Duodenal mucosa (tissue), 2 donors: ENCODE results near the gene AP2B1.
"Not testable (repeated sequence)": the region's sequence is repeated elsewhere in the genome, so short reads cannot be mapped to it uniquely, and the experiment has no call there.

Source experiments
- H3K27ac ChIP-seq: one replicate; pipeline ENCODE4 v1.7.0; 2013; ENCODE audit warnings: low read depth, low read length
- H3K27me3 ChIP-seq, 2 donors: one replicate each; pipeline ENCODE4 v1.7.0; 2013; ENCODE audit warnings: low read length in 2 of 2, control low read depth in 1 of 2; ENCODE audit not compliant: insufficient read depth in 2 of 2, control insufficient read depth in 1 of 2
- H3K36me3 ChIP-seq, 2 donors: one replicate each; pipeline ENCODE4 v1.7.0; 2013; ENCODE audit warnings: low read length in 2 of 2, control low read depth in 1 of 2; ENCODE audit not compliant: insufficient read depth in 2 of 2, control insufficient read depth in 1 of 2
- H3K4me1 ChIP-seq, 2 donors: one replicate each; pipeline ENCODE4 v1.7.0; 2013; ENCODE audit warnings: low read length in 2 of 2, control low read depth in 1 of 2; ENCODE audit not compliant: insufficient read depth in 2 of 2, control insufficient read depth in 1 of 2
- H3K4me3 ChIP-seq, 2 donors: one replicate each; pipeline ENCODE4 v1.7.0; 2013; ENCODE audit warnings: low read length in 2 of 2, low read depth in 1 of 2
- H3K9ac ChIP-seq, 2 donors: one replicate each; pipeline ENCODE4 v1.7.0; 2013; ENCODE audit warnings: low read length in 2 of 2, low read depth in 1 of 2
- H3K9me3 ChIP-seq, 2 donors: one replicate each; pipeline ENCODE4 v1.7.0; 2013; ENCODE audit warnings: low read length in 2 of 2, control low read depth in 1 of 2; ENCODE audit not compliant: control insufficient read depth in 1 of 2

The AP2B1 gene

GRCh38 chr17:35548208-35548810 lies 38.8 kb upstream of the AP2B1 start:
- Histone ChIP-seq H3K9me3 (no peaks in the 10 kb centered on the region), H3K27ac (no peak overlapping the region), H3K27me3 (no peaks in the 10 kb centered on the region), H3K4me3 (no peak overlapping the region), H3K9ac (no peak overlapping the region), H3K36me3 (no peaks in the 10 kb centered on the region), H3K4me1 (no peaks in the 10 kb centered on the region)

GRCh38 chr17:35548978-35549377 lies 38.1 kb upstream of the AP2B1 start:
- Histone ChIP-seq H3K9me3 (no peaks in the 10 kb centered on the region), H3K9ac (no peak overlapping the region), H3K27ac (no peak overlapping the region), H3K27me3 (no peaks in the 10 kb centered on the region), H3K36me3 (no peaks in the 10 kb centered on the region), H3K4me3 (no peak overlapping the region), H3K4me1 (no peaks in the 10 kb centered on the region)

- peaks cover 0 to 6% of the 10 kb centered on the region in 2 donors for H3K27me3 ChIP-seq
- H3K9ac ChIP-seq = no peak overlapping the region
- H3K9me3 ChIP-seq = no peaks in the 10 kb centered on the region
- H3K4me3 ChIP-seq = no peak overlapping the region
- no peaks in the 10 kb centered on the region for H3K4me1 ChIP-seq
- no peaks in the 10 kb centered on the region for H3K36me3 ChIP-seq
- no peak overlapping the region for H3K27ac ChIP-seq
Observed at GRCh38 chr17:35553310-35553709, 33.8 kb upstream of the AP2B1 start.

GRCh38 chr17:35554668-35555067 lies 32.5 kb upstream of the AP2B1 start:
- no peaks in the 10 kb centered on the region for H3K36me3 ChIP-seq
- H3K4me1 ChIP-seq = no peaks in the 10 kb centered on the region
- H3K27me3 ChIP-seq = peaks cover 0 to 6% of the 10 kb centered on the region in 2 donors
- no peaks in the 10 kb centered on the region for H3K9me3 ChIP-seq
- H3K27ac ChIP-seq = no peak overlapping the region
- H3K9ac ChIP-seq = no peak overlapping the region
- H3K4me3 ChIP-seq = no peak overlapping the region

GRCh38 chr17:35555691-35556090 lies 31.4 kb upstream of the AP2B1 start:
- peaks cover 0 to 6% of the 10 kb centered on the region in 2 donors for H3K27me3 ChIP-seq
- no peak overlapping the region for H3K4me3 ChIP-seq
- no peak overlapping the region for H3K9ac ChIP-seq
- H3K27ac ChIP-seq = no peak overlapping the region
- H3K36me3 ChIP-seq = no peaks in the 10 kb centered on the region
- no peaks in the 10 kb centered on the region for H3K9me3 ChIP-seq
- H3K4me1 ChIP-seq = peaks cover 4 to 5% of the 10 kb centered on the region in 2 donors

- Histone ChIP-seq H3K27ac (no peak overlapping the region), H3K27me3 (peaks cover 0 to 6% of the 10 kb centered on the region in 2 donors)
Observed at GRCh38 chr17:35557353-35557752, 29.8 kb upstream of the AP2B1 start.

GRCh38 chr17:35559495-35560210 lies 27.5 kb upstream of the AP2B1 start:
- H3K27ac ChIP-seq = no peak overlapping the region

More at GRCh38 chr17:35557353-35557752, 29.8 kb upstream of the AP2B1 start:
- Histone ChIP-seq H3K4me1 (peaks cover 4 to 9% of the 10 kb centered on the region in 2 donors), H3K9ac (no peak overlapping the region), H3K4me3 (no peak overlapping the region), H3K36me3 (no peaks in the 10 kb centered on the region), H3K9me3 (no peaks in the 10 kb centered on the region)

GRCh38 chr17:35560703-35561102 lies 26.4 kb upstream of the AP2B1 start, which contains the start of gene SLFN14:
TSS of gene SLFN14 (minus strand) at chr17:35560819. CDS start at chr17:35558062, 2,757 bp downstream.
- H3K9ac ChIP-seq = no peak within 1 kb of the TSS
- no peak within 1 kb of the TSS for H3K27ac ChIP-seq
- peaks cover 4 to 9% of the 10 kb centered on the region in 2 donors for H3K4me1 ChIP-seq
- H3K4me3 ChIP-seq = no peak within 1 kb of the TSS
- peaks cover 0 to 6% of the 10 kb centered on the region in 2 donors for H3K27me3 ChIP-seq
- H3K9me3 ChIP-seq = no peaks in the 10 kb centered on the region
- H3K36me3 ChIP-seq = no peaks in the 10 kb centered on the region

More at GRCh38 chr17:35559495-35560210, 27.5 kb upstream of the AP2B1 start:
- Histone ChIP-seq H3K27me3 (peaks cover 0 to 6% of the 10 kb centered on the region in 2 donors), H3K4me1 (peaks cover 4 to 9% of the 10 kb centered on the region in 2 donors), H3K36me3 (no peaks in the 10 kb centered on the region), H3K4me3 (no peak overlapping the region), H3K9ac (no peak overlapping the region), H3K9me3 (no peaks in the 10 kb centered on the region)

- not testable (repeated sequence) for H3K36me3 ChIP-seq, H3K4me3 ChIP-seq, H3K9me3 ChIP-seq, H3K27me3 ChIP-seq, H3K4me1 ChIP-seq, H3K9ac ChIP-seq, H3K27ac ChIP-seq
Observed at GRCh38 chr17:35563181-35563580, 23.9 kb upstream of the AP2B1 start.

- H3K9me3 ChIP-seq = no peaks in the 10 kb centered on the region
- H3K27me3 ChIP-seq = no peaks in the 10 kb centered on the region
- H3K4me3 ChIP-seq = peak overlapping the region in 1 of 2 donors; percentile 95
- H3K36me3 ChIP-seq = no peaks in the 10 kb centered on the region
- H3K27ac ChIP-seq = no peak overlapping the region
- no peak overlapping the region for H3K9ac ChIP-seq
- peaks cover 4 to 23% of the 10 kb centered on the region in 2 donors for H3K4me1 ChIP-seq
Observed at GRCh38 chr17:35566968-35567367, 20.2 kb upstream of the AP2B1 start.
